Activated naive CD8-positive, alpha-beta T cell treated with anti-CD3 and anti-CD28 coated beads, Interleukin-2, amount 50 U/mL, for 16 hours (primary cell): ENCODE data around the gene GLIPR1L1.
A peak's percentile ranks its signal among the peaks of the same experiment; 100 is the strongest.

Experiments used
- DNase-seq: peaks from one replicate; pipeline ENCODE4 v3.0.0-alpha.2; 2020; ENCODE audit warnings: low read depth, low spot score

GLIPR1L1 gene

DNA sequence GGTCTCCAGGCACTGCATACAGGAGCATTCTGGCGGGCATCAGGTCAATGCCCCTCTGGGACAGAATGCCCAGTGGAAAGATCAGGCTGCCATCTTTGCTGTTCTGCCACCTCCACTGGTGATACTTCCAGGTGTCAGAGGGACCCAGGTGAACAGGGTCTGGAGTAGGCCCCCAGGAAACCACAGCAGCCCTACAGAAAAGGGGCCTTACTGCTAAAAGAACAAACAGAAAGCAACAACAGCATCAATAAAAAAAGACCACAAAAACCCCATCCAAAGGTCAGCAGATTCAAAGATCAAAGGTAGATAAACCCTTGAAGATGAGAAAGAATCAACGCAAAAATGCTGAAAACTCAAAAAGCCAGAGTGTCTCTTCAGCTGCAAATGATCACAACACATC is 15.9 kb downstream of the GLIPR1L1 start:
- no peak for DNase-seq

DNA sequence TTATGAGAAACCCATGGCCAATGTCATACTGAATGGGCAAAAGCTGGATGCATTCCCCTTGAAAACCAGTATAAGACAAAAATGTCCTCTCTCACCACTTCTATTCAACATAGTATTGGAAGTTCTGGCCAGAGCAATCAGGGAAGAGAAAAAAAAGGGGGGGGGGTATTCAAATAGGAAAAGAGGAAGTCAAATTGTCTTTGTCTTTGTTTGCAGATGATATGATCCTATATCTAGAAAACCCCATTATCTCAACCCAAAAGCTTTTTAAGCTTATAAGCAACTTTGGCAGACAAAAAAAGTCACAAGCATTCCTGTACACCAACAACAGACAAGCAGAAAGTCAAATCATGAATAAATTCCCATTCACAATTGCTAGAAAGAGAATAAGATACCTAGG is 19.5 kb downstream of the GLIPR1L1 start:
- no peak for DNase-seq

DNA sequence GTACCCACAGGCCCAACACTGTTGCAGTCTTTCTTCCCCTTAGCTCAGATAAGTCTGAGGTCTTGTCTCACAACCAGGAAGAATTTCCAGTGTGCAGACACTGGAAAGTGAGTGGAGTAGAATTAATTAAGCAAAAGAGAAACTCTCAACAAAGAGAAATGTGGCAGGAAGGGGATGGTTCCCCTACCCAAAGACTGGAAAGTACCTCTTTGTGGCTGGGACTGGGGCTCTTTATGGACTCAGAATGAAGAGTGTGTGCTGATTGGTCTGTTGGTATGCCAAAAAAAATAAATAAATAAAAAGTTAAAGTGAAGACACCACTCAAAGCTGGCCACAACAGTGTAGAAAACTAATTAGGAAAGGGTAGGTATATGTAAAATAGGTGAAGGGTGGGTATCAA is 26.4 kb downstream of the GLIPR1L1 start:
- DNase-seq, result no peak

DNA sequence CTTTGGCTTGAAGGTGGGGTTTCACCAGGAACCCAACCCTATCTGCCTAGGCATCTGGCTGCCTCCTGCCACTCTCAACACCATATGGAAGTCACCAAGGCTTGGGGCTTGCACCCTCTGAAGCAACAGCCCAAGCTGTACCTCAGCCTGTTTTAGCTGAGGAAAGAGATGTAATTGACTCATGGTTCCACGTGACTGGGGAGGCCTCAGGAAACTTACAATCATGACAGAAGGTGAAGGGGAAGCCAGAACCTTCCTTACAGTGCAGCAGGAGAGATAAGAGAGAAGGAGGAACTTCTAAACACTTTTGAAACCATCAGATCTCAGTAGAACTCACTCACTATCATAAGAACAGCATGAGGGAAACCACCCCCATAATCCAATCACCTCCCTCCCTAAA is 26.9 kb downstream of the GLIPR1L1 start:
- no peak for DNase-seq

DNA sequence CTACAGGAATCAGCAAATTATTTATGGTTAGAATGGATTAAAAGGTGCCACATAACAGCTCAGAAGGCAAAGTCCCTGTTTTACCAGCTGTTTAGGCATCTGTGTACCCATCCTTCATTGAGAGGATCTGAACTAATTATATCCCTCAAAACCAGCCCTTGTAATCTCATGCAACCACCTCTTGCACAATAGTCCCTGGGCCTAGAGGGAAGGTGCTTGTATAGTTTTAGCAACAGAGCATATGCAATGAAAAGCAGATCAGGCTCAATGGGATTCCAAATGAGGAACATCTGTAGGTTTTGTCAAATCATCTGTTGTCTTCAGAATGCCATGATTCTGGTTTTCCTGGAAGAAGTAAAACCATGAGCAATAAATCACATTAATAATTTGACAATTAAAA is 30.4 kb downstream of the GLIPR1L1 start:
- no peak for DNase-seq

DNA sequence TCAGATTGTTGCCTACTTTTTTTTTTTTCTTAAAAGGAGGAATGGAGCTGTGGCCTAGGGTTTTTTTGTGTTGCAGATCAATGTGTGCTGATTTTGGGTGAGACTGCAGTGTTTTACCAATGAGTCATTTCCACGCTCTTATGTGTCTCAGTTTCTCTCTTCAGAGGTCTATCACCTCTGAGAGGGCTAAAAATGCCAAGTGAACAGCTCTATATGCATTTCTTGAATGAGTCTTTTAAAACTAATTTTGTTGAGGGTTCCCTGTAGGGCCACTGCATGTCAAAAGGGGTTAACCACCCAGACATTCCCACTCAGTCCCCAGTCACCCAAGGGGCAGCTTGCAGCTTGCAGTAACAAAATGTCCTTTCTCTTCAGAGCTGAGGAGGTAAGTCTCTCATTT is 32.2 kb downstream of the GLIPR1L1 start:
- DNase-seq, result no peak

DNA sequence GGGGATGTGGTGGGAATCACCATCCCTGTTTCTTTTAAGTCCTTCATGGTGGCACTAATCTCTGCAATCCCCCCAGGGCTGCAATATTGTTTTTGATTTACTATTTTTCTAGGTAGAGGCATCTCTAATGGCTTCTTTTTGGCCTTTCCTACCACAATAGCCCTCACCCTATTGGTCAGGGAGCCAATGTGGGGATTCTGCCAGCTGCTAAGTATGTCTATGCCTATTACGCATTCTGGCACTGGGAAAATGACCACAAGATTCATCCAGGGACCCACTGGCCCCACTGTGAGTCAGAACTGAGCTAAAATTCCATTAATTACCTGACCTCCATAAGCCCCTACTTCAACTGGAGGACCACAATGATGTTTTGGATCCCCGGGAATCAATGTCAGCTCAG is 40.5 kb downstream of the GLIPR1L1 start:
- DNase-seq, result no peak

DNA sequence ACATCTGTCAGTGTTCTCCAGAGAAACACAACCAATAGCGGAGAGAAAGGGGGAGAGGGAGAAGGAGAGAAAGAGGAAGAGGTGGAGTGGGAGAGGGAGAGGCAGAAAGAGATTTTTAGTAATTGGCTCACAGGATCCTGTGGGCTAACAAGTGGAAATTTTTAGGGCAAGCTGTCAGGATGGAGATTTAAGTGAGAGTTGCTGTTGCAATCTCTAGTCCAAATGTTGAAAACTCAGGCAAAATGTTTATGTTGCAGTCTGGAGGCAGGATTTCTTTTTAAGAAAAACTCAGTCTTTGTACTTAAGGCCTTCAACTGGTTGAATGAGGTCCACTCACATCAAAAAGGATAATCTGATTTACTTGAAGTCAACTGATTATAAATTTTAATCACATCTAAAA is 43.9 kb downstream of the GLIPR1L1 start:
- no peak for DNase-seq

DNA sequence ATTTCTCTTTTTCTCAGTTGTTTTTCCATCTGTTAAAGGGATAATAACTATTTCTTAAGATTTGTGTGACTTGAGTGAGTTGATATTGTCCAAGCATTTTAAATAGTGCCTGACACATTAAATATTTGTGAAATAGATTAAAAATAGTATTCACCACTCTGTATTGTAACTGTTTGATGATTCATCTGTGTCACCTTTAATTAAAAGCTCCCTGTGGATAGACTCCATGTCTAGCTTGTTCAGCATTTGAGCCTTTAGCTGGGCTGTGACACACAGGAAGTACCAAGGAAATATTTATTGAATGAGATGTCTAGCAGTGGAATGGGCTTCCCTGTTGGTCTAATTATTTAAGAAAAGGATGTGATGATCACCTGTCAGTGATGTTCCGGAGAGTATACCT is 54.6 kb downstream of the GLIPR1L1 start:
- DNase-seq, result no peak

DNA sequence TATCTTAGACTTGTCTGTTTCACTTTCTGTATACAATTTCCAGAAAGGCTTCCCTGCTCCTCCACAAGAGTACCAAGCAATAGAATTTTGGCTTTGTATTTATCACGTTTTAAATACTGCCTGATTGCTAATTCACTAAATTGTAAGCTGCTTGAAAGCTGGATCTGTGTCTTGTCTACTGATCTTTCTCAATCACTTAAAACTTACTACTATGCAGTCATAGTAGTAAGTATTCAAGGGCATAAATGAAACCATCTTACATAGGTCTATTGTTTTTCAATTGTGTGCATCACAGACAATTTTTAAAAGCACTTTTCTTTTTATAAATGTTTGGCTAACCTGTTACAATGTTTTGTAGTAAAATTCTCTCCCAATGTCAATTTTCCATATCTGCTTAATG is 55.2 kb downstream of the GLIPR1L1 start:
- no peak for DNase-seq

DNA sequence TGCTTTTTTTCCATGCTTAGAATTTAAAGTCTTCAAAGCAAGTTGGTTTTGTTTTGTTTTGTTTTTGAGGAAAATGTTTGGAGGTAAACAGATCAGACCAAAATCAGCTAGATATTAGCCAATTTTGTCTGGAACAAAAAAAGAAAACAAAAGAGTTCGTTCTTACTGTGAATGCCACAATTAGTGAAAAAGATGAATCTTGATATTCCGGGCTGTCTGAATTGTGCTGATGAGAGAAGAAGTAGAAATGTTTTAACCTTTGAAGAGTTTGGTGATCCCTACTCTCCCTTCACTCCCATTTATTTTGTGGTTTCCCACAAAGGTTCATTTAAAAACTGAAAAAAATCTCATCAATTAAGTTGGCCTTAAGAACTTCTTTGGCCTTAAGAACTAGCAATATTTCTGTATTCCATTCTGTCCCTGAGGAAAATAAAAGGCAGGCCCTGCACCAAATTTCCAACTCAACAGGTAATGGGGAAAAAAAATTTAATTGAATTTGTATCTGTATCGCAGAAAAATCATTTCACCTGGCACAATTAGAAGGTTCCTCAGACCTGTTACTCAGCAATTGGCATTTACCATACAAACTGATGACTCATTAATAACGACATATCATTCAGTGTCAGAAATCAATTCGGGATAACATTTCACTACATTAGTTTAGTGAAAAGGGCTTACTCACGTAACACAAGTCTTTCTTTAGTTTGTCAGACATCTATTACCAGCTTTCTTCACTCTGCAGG is 55.9 kb downstream of the GLIPR1L1 start:
- DNase-seq, result no peak

DNA sequence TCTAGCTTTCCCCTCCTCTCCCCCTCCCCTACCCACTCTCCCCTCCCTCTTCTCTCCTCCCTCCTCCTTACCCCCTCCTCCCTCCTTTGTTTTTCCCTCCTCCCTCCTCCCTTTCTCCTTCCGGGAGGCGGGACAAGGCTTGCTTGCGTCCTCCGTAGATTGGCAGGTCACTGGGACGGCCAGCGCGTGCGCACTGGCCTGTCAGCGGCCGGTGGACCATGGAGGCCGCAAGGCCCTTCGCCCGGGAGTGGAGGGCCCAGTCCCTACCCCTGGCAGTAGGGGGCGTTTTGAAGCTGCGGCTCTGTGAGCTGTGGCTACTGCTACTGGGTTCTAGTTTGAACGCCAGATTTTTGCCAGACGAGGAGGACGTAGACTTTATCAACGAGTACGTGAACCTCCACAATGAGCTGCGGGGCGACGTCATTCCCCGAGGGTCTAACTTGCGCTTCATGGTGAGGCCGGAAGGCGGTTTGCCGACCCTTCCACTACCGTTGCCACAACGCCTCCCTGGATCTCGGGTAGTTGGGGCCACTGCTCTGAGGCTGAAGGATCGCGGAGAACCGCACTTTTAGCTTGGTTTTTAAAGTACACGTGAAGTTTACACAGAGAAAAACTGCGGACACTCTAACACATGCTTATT is 56.5 kb downstream of the GLIPR1L1 start, which contains the start of gene GLIPR1L2:
Gene GLIPR1L2, plus strand, starts transcription at position 191 of the 640 bp plus-strand sequence. Its CDS starts 28 bp downstream, at position 219.
- peak; percentile 79 for DNase-seq

DNA sequence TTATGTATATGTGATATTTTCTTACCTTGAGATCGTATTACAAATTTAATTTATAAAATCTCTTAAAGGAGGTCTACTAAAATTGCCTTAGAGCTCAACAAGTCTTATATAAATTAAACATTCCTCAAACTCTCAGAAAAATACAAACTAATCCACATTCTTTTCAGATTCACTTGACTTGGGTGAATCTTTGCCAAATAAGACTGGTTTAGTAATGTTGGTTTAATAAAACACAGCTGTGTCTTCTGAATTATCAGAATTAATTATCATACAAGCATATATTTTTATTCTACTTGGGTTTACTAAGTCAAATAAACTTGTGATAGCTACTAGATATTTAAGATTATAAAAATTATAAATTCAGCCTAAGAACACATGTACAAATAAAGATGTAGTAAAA is 69.8 kb downstream of the GLIPR1L1 start:
- no peak for DNase-seq

DNA sequence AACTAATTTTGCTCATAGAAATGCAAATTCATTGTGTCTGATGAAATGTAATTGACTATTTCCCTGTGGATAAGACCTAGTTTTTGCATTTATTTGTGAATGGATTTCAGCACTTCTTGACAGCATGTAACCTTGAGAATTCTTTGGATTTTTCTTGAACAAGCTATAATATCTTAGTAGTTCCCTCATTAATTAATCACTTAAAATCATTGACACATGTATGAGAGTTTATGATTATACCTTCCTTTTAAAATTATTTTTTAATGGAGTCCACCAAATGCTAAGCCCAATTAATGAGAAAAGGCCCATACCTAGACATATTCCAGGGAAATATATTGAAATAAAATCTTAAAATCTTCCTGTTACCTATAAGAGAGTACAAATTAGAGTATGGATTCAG is 73.2 kb downstream of the GLIPR1L1 start:
- DNase-seq, result no peak

DNA sequence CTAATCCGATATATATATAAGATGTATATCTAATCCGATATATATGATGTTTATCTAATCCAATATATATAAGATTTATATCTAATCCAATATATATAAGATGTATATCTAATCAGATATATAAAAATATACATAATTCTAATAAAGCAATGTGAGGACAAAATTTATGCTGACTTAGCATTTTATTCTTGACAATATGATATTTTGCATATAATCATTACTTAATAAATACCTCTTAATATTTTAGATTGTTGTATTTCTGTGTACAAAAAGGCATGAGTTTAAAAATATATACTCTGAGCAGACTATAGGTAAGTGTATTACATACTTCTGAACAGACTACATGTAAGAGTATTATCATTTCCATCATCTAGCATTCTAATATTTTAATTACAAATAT is 75.4 kb downstream of the GLIPR1L1 start:
- DNase-seq, result no peak

DNA sequence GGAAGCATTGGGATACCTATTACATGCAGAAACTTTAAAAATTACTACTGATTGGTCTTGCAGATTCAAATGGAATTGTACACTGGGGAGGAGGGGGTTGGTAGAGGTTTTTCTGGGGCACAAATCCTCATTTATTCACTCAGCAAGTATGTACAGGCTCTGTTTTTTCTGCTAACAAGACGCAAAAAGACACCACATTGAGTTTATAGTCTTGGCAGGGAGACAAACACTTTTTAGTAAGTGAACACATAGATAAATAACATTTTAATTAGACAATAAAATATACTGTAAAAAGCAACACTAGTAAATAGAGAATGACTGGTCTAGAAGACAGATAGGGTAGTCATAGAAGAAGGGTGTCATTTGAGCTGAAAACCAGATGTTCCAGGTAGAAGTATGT is 80.2 kb downstream of the GLIPR1L1 start:
- no peak for DNase-seq

DNA sequence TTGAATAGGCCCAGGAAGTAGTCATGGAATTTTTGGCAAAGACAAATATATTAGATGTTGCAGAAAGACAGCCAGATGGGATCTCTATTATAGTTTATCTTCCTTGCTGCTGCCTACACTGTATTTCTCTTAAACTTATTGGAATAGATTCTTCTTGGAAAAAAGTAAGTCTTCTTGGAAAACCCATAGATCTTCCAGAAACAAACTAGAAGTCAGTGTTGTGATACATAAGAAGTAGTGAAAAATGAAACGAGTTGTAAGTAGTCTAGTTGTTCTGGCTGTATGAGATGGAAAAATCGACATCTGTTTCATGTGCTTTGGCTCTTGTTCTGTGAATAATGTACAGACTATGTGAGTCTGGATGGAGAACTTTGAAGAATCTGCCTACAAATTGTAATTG is 85.4 kb downstream of the GLIPR1L1 start:
- DNase-seq, result no peak
